Activated CD4-positive, alpha-beta memory T cell treated with anti-CD3 and anti-CD28 coated beads for 36 hours (primary cell): Measurements from ENCODE around the gene UQCC3. TPM values are rescaled to one million over a fixed set of nuclear protein-coding genes. Genes with fewer than 3 reads are reported as not detected.
"Not testable (repeated sequence)": the region's sequence is repeated elsewhere in the genome, so short reads cannot be mapped to it uniquely, and the experiment has no call there.

Source experiments
- CTCF ChIA-PET: fragments of 350-600 bp; sonication (Branson Sonifier 250); formaldehyde crosslinking; loops from one replicate; lab custom pipeline; 2021; ENCODE audit warnings: antibody characterized with exemption, inconsistent platforms; lab: Charles Lee
- POLR2A ChIA-PET: fragments of 350-600 bp; sonication (Branson Sonifier 250); formaldehyde crosslinking; loops from one replicate; lab custom pipeline; 2021; ENCODE audit warnings: antibody characterized with exemption; lab: Charles Lee
- DNase-seq: peaks from one replicate; pipeline ENCODE4 v3.0.0-alpha.2; 2020
- H3K27ac Mint-ChIP-seq: one replicate; pipeline ENCODE4 v1.8.0; 2021; ENCODE audit warnings: mixed read lengths
- H3K27me3 Mint-ChIP-seq: one replicate; pipeline ENCODE4 v1.8.0; 2021; ENCODE audit warnings: mixed read lengths
- H3K36me3 Mint-ChIP-seq: one replicate; pipeline ENCODE4 v1.8.0; 2021; ENCODE audit warnings: mixed read lengths
- H3K4me1 Mint-ChIP-seq: one replicate; pipeline ENCODE4 v1.8.0; 2021; ENCODE audit warnings: low read depth, mixed read lengths
- H3K4me3 Mint-ChIP-seq: one replicate; pipeline ENCODE4 v1.8.0; 2021; ENCODE audit warnings: mild to moderate bottlenecking, mixed read lengths
- H3K9me3 Mint-ChIP-seq: one replicate; pipeline ENCODE4 v1.8.0; 2021; ENCODE audit warnings: mixed read lengths
- intact Hi-C: fragments of 100-400 bp; cut with micrococcal nuclease; formaldehyde crosslinking; loops from one replicate; pipeline ENCODE4 v1.15.1; 2023
- total RNA-seq, 2 experiments: library from RNA; stranded (reverse); gene quantifications; one replicate each; pipeline ENCODE4 v1.2.3, GENCODE V29; 2021

Gene UQCC3
- total RNA-seq, 2 experiments from 2014 or later, result 6.0 to 6.2 TPM

DNA sequence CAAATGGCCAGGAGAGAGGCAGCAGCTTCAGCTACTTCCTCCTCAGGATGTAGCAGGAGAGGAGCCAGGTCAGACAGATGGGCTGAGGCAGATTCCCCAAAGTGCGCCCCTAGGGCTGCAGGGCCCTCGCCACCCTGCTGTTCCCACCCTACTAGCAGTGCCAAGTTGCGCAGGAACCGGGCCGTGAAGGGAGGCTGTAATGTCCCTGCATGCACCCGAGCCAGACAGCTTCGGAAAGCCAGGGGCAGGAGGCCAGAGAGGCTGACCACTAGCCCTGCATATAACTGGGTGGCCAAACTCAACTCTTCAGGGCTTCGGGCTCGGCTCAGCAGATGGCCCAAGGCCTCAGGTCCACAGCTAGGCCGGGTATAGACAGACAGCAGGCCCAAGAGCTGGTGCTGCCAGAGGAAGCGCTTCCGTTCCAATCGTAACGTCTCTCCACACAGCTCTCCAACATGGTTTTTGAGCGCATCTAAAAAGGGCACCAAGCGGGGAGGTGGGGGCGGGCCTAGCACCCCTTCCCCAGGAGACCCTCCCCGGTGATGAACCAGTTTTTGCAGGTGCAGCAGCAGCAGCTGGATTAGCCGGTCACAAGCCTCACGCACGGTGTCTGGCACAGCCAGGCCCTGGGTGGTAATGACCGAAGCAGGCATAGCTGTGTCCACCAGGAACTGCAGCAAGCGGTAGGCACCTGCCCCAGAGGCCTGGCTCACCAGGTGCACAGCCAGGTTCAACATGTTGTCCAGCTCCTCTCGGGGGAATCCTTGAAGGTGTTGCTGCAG lies 23.1 kb upstream of the UQCC3 start:
- Mint-ChIP-seq H3K9me3 (no peaks in the 10 kb centered on the region), H3K4me1 (peaks cover 29% of the 10 kb centered on the region), H3K36me3 (peaks cover 16% of the 10 kb centered on the region), H3K27me3 (no peaks in the 10 kb centered on the region), H3K27ac (no peak overlapping the region), H3K4me3 (no peak overlapping the region)
- POLR2A ChIA-PET, result interaction anchor here (1.4 to 7.2 kb wide), 5 partner anchors 11 to 57 kb away, joined by 3 to 68 read pairs (median 6); partner anchors contain the start of genes C11orf98, CSKMT, LBHD1 and TUT1
- no peak for DNase-seq
- intact Hi-C loops, result no loop called here
- CTCF ChIA-PET, result interaction anchor here (0.6 to 1.7 kb wide), 4 partner anchors 7 to 138 kb away, joined by 3 to 5 read pairs (median 3); partner anchors contain the start of gene TUT1

DNA sequence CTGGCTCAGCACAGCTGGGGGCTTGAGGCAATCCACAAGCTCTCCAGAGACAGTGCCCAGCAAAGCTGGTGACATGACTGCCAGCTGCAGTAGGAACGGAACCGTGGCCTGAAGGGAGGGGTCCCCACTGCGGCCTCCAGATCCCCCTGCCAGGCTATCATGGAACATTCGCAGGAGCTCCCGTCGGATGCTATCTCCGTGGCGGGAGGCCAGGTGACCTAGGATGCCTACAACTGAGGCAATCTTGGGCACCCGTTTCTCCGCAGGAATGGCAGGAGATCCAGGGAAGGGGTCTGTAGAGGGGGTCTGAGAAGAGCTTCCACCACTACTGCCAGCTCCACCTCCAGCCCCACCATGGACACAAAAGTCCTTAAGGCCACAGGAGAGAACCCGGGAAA lies 22.5 kb upstream of the UQCC3 start:
- peaks cover 32% of the 10 kb centered on the region for H3K4me1 Mint-ChIP-seq
- ChIA-PET POLR2A (interaction anchor here (1.4 to 7.2 kb wide), 4 partner anchors 11 to 57 kb away, joined by 3 to 68 read pairs (median 8); partner anchors contain the start of genes C11orf98, CSKMT, LBHD1 and TUT1), CTCF (interaction anchor here (0.6 to 1.7 kb wide), 4 partner anchors 8 to 224 kb away, joined by 3 to 5 read pairs (median 3); partner anchors contain the start of gene TUT1)
- H3K36me3 Mint-ChIP-seq, result peaks cover 16% of the 10 kb centered on the region
- no peaks in the 10 kb centered on the region for H3K9me3 Mint-ChIP-seq
- DNase-seq, result no peak
- intact Hi-C loops, result no loop called here
- no peaks in the 10 kb centered on the region for H3K27me3 Mint-ChIP-seq
- no peak overlapping the region for H3K4me3 Mint-ChIP-seq
- no peak overlapping the region for H3K27ac Mint-ChIP-seq

DNA sequence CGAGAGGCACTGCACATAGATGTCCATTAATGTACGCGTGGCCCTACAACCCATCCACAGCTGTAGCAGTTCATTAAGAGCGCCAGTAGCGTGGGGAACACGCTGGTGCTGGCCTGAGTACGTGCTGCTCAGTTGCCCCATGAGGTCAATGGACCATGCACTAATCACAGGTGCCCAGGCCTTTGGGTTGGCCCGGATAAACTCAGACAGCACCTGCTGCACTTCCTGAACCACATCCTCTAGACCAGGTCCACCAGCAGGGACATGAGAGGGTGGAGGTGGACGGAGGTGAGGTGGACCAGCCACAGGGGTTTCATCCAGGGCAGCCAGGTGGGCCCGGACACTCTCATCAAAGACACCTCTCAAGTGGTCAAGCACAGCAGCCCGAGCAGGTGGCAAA lies 22.0 kb upstream of the UQCC3 start:
- ChIA-PET CTCF (interaction anchor here (0.6 to 1.0 kb wide), 4 partner anchors 9 to 225 kb away, joined by 3 to 4 read pairs (median 3); no protein-coding TSS in a partner anchor), POLR2A (interaction anchor here (0.6 to 7.2 kb wide), 4 partner anchors 10 to 60 kb away, joined by 3 to 68 read pairs (median 7); partner anchors contain the start of genes C11orf98, CSKMT, LBHD1 and UQCC3)
- Mint-ChIP-seq H3K9me3 (no peaks in the 10 kb centered on the region), H3K36me3 (peaks cover 14% of the 10 kb centered on the region), H3K27me3 (no peaks in the 10 kb centered on the region), H3K4me3 (no peak overlapping the region), H3K4me1 (peaks cover 32% of the 10 kb centered on the region), H3K27ac (no peak overlapping the region)
- intact Hi-C loops, result no loop called here
- no peak for DNase-seq

DNA sequence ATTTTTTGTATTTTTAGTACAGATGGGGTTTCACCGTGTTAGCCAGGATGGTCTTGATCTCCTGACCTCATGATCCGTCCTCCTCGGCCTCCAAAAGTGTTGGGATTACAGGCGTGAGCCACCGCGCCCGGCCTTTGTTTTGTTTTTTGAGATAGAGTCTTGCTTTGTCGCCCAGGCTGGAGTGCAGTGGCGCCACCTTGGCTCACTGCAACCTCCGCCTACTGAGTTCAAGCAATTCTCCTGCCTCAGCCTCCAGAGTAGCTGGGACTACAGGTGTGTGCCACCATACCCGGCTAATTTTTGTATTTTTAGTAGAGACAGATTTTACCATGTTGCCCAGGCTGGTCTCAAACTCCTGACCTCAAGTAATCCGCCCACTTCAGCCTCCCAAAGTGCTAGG lies 21.2 kb upstream of the UQCC3 start:
- H3K4me1 Mint-ChIP-seq, result peaks cover 28% of the 10 kb centered on the region
- DNase-seq, H3K4me3 Mint-ChIP-seq, H3K9me3 Mint-ChIP-seq, H3K27me3 Mint-ChIP-seq, intact Hi-C loops, H3K27ac Mint-ChIP-seq: not testable (repeated sequence)
- ChIA-PET POLR2A (interaction anchor here (1.2 kb wide), 1 partner anchor 59 kb away, joined by 5 read pairs; the partner anchor contains the start of gene TUT1), CTCF (interaction anchor here (0.7 to 1.3 kb wide), 4 partner anchors 9 to 93 kb away, joined by 3 to 4 read pairs (median 3); no protein-coding TSS in a partner anchor)
- peaks cover 10% of the 10 kb centered on the region for H3K36me3 Mint-ChIP-seq

DNA sequence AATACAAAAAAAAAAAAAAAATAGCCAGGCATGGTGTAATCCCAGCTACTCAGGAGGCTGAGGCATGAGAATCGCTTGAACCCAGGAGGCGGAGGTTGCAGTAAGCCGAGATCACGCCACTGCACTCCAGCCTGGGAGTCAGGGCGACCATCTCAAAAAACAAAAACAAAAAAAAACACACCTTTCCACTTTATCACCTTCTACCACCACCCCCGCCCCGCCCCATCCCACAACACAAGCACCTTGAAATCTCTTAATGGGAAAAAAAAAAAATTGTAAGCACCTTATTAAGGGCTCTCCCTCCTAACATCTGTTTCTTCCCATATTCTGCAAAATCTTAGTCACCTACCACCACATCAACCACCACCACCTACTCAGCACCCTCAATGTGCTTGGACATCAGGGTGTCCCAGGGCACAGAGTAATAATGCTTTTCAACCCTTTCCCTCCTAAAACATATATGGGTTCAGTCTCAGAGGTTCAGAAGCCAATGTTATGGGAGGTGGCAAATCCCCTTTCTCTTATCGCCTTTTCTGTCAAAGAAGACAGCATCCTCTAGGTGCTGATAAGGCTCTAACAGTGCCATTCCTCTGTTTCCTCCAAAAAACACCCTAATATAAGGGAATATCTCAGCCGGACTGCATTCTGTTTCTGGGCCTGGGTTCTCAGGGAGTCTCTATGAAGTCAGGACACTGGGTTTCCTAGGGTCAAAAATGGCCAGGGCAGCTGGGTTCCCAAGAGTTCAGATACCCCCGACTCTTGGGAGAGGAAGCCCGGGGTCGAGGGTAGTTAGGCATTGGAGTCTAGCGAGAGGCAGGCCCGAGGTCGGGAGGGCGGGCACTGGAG lies 19.1 kb upstream of the UQCC3 start:
- POLR2A ChIA-PET, result interaction anchor here (1.0 to 2.1 kb wide), 17 partner anchors 11 to 203 kb away, joined by 3 to 71 read pairs (median 4); partner anchors contain the start of genes B3GAT3, C11orf98, CSKMT and EML3
- intact Hi-C loops, result loop anchor here (1.0 to 2.0 kb wide), 5 partner anchors 13 to 74 kb away; partner anchors contain the start of genes C11orf98, CSKMT, HNRNPUL2 and TUT1
- H3K9me3 Mint-ChIP-seq, result no peaks in the 10 kb centered on the region
- H3K4me3 Mint-ChIP-seq, result peak overlapping the region; percentile 85
- H3K27me3 Mint-ChIP-seq, result no peaks in the 10 kb centered on the region
- CTCF ChIA-PET, result interaction anchor here (0.6 to 1.6 kb wide), 4 partner anchors 12 to 61 kb away, joined by 4 to 6 read pairs (median 5); partner anchors contain the start of genes B3GAT3, C11orf98, CSKMT and TUT1
- DNase-seq, result peak; percentile 59
- H3K4me1 Mint-ChIP-seq, result peaks cover 22% of the 10 kb centered on the region
- H3K27ac Mint-ChIP-seq, result peak overlapping the region; percentile 81
- H3K36me3 Mint-ChIP-seq, result peaks cover 8% of the 10 kb centered on the region

DNA sequence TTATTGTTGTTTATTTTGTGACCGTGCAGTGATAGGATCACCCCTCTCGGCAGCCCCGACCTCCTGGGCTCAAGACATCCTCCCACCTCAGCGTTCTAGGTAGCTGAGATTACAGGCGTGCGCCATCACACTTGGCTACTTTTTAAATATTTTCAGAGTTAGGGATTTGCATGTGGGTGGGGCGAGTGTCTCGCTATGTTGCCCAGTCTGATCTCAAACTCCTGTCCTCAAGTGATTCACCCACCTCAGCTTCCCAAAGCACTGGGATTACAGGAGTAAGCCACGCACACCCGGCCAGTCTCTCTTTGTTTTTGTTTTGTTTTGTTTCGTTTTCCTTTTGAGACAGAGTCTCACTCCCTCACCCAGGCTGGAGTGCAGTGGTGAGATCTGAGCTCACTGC lies 17.2 kb upstream of the UQCC3 start:
- Mint-ChIP-seq H3K27ac (peak overlapping the region; percentile 69), H3K9me3 (no peaks in the 10 kb centered on the region), H3K4me3 (peak overlapping the region; percentile 43), H3K36me3 (peaks cover 4% of the 10 kb centered on the region), H3K27me3 (no peaks in the 10 kb centered on the region), H3K4me1 (peaks cover 22% of the 10 kb centered on the region)
- intact Hi-C loops, result no loop called here
- DNase-seq, result no peak
- ChIA-PET POLR2A (interaction anchor here (1.4 to 2.6 kb wide), 4 partner anchors 10 to 80 kb away, joined by 3 to 36 read pairs (median 6); partner anchors contain the start of genes C11orf98, CSKMT and EML3), CTCF (interaction anchor here (1.0 to 1.6 kb wide), 3 partner anchors 16 to 230 kb away, joined by 3 to 4 read pairs (median 4); no protein-coding TSS in a partner anchor)

DNA sequence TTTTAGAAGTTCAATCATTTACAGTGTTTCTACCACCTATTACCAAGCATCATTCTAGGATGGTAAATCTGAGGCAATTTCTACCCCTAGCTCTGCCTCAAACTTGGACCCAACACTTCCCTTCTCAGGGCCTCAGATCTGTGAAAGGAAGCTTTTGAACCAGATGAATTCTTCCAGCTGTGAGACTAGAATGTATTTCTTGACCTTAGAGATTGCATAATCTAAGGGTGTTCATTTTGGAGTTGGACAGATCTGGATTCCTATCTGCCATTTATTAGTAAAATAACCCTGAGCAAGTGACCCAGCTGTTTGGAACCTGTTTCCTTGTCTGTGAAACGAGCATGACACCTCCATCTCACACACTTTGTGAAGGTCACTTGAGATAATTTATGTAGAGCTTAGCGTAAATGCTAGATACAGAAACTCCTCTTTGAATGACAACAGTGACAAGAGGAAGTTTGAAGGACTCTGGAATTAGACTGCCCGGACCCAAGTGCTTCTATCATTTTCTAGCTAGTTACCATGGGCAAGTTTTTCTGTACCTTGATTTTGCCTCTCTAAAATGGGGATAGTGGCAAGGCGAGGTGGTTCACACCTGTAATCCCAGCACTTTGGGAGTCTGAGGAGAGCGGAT lies 14.6 kb upstream of the UQCC3 start:
- no peaks in the 10 kb centered on the region for H3K27me3 Mint-ChIP-seq
- H3K4me3 Mint-ChIP-seq, result no peak overlapping the region
- no peak overlapping the region for H3K27ac Mint-ChIP-seq
- intact Hi-C loops, result no loop called here
- peaks cover 14% of the 10 kb centered on the region for H3K4me1 Mint-ChIP-seq
- no peak for DNase-seq
- H3K9me3 Mint-ChIP-seq, result no peaks in the 10 kb centered on the region
- H3K36me3 Mint-ChIP-seq, result no peaks in the 10 kb centered on the region
- ChIA-PET CTCF (interaction anchor here (1.0 to 1.3 kb wide), 4 partner anchors 8 to 37 kb away, joined by 3 to 5 read pairs (median 4); partner anchors contain the start of genes C11orf98, CSKMT, LBHD1 and UQCC3), POLR2A (interaction anchor here (0.6 to 1.8 kb wide), 4 partner anchors 8 to 52 kb away, joined by 3 to 4 read pairs (median 4); partner anchors contain the start of genes C11orf98, CSKMT and GANAB)

DNA sequence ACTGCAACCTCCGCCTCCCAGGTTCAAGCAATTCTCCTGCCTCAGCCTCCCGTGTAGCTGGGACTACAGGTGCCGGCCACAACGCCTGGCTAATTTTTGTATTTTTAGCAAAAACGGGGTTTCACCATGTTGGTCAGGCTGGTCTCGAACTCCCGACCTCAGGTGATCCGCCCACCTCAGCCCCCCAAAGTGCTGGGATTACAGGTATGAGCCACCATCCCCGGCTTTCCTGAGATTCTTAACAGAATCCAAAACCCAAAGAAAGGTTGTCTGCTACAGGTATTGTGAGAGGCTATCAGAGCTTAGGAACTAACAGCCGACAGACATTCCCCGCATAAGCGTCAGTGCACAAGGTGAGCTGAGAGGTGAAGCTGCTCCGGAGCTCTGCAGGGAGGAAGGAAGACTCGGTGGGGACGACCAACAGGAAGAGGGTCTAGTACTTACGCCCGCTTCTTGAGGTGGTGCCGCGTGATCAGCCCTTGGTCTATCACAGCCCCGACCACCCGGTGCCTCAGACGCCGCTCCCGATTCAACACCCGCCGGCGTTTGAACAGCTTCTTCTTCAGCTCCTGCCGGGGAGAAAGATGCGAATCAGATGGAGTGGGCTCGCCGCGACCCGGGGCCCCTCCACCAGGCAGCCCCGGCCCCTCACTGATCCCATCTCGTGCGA lies 6.9 kb upstream of the UQCC3 start:
- Mint-ChIP-seq H3K27ac (peak overlapping the region; percentile 97), H3K4me3 (peak overlapping the region; percentile 98), H3K36me3 (peaks cover 38% of the 10 kb centered on the region), H3K27me3 (no peaks in the 10 kb centered on the region), H3K9me3 (no peaks in the 10 kb centered on the region), H3K4me1 (peaks cover 34% of the 10 kb centered on the region)
- intact Hi-C loops, result loop anchor here (1.0 to 2.0 kb wide), 7 partner anchors 11 to 168 kb away; partner anchors contain the start of genes EML3, INTS5, MTA2 and ROM1
- peak; percentile 69 for DNase-seq
- POLR2A ChIA-PET, result interaction anchor here (0.6 to 5.4 kb wide), 35 partner anchors 7 to 240 kb away, joined by 3 to 71 read pairs (median 8); partner anchors contain the start of genes B3GAT3, EEF1G, EML3 and GANAB
- CTCF ChIA-PET, result interaction anchor here (0.6 to 2.5 kb wide), 17 partner anchors 12 to 270 kb away, joined by 3 to 19 read pairs (median 6); partner anchors contain the start of genes B3GAT3, EML3, HNRNPUL2 and INTS5

DNA sequence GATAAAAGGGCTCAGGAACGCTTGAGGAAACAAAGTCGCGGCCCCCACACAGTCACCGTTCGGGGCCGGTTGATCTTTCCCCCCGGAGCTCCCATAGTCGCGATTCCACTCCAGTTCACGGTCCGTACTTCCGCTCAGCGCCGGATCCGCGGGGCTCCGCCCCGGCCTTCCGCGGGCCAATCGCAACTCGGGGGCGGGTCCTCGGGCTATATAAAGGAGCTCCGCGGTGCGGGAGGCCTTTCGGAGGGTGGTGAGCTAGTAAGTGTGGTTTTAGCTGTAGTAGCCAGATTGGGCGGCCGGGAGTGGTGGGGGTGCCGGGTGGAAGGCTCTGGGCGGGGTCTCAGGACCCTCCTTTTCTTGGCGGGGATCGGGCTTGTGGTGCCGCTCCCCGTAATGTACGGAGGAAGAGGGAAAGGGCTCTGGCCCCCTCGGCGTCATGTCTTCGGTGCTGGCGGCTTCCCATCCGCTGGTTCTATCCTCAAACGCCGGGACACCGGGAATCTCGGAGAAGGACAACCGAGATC lies 6.3 kb upstream of the UQCC3 start, which contains the start of the genes C11orf98 and CSKMT:
TSS of gene C11orf98 (minus strand) at position 136 of the 524 bp plus-strand sequence. CDS start at position 95, 41 bp downstream.
TSS of gene CSKMT (plus strand) at position 238 of the 524 bp plus-strand sequence. CDS start 568 bp downstream, outside the sequence.
- peak; percentile 97 for DNase-seq
- CTCF ChIA-PET, result interaction anchor here (0.6 to 2.5 kb wide), 21 partner anchors 8 to 270 kb away, joined by 3 to 19 read pairs (median 5); partner anchors contain the start of genes B3GAT3, EML3, HNRNPUL2 and INTS5
- Mint-ChIP-seq H3K4me3 (peak within 1 kb of the TSS; percentile 98), H3K27ac (peak within 1 kb of the TSS; percentile 97), H3K9me3 (no peaks in the 10 kb centered on the region), H3K27me3 (no peaks in the 10 kb centered on the region), H3K4me1 (peaks cover 40% of the 10 kb centered on the region), H3K36me3 (peaks cover 38% of the 10 kb centered on the region)
- intact Hi-C loops, result loop anchor here (1.0 to 2.0 kb wide), 7 partner anchors 12 to 168 kb away; partner anchors contain the start of genes EML3, INTS5, MTA2 and ROM1
- POLR2A ChIA-PET, result interaction anchor here (0.8 to 5.4 kb wide), 34 partner anchors 8 to 241 kb away, joined by 3 to 71 read pairs (median 8); partner anchors contain the start of genes B3GAT3, EEF1G, EML3 and GANAB
